Spinal cord (tissue), 10 donors: Measurements from ENCODE around the gene TPP2. TPM values are rescaled to one million over a fixed set of nuclear protein-coding genes. Genes with fewer than 3 reads are reported as not detected.

Experiments
- DNase-seq, 6 donors: peaks; one replicate each; pipeline versions ENCODE4 v3.0.0 to v3.0.0-alpha.2; 2013 to 2015; ENCODE audit warnings: low spot score in 6 of 6, low read depth in 4 of 6
- H3K27ac ChIP-seq: one replicate; pipeline ENCODE4 v1.5.1; 2013; ENCODE audit warnings: low read depth, low read length, control low read depth
- H3K27me3 ChIP-seq: one replicate; pipeline ENCODE4 v1.6.1; 2013; ENCODE audit warnings: low read length; ENCODE audit not compliant: control insufficient read depth, insufficient read depth
- H3K36me3 ChIP-seq: one replicate; pipeline ENCODE4 v1.6.1; 2013; ENCODE audit warnings: low read length; ENCODE audit not compliant: control insufficient read depth, insufficient read depth
- H3K4me1 ChIP-seq: one replicate; pipeline ENCODE4 v1.6.1; 2013; ENCODE audit warnings: low read length; ENCODE audit not compliant: control insufficient read depth, insufficient read depth
- H3K4me3 ChIP-seq: one replicate; pipeline ENCODE4 v1.5.1; 2013; ENCODE audit warnings: low read depth, low read length, control low read depth
- H3K9me3 ChIP-seq: one replicate; pipeline ENCODE4 v1.6.1; 2013; ENCODE audit warnings: low read length; ENCODE audit not compliant: control insufficient read depth, insufficient read depth
- WGBS: methylation state at CpG from one replicate; pipeline ENCODE4 v1.1.5; 2013; ENCODE audit warnings: missing lambda C conversion rate; ENCODE audit not compliant: insufficient coverage; 5-methylcytosine and 5-hydroxymethylcytosine counted together
- polyA plus RNA-seq, 2 donors: library from polyadenylated mRNA; unstranded; fragments of 120-200 nt; gene quantifications; one replicate each; pipeline ENCODE4 v1.2.1, GENCODE V29; 2013; ENCODE audit not compliant: insufficient read length in 2 of 2
- total RNA-seq, 2 donors: library from RNA; depleted of rRNA in 1 of 2; stranded (reverse); fragments of 120-200 nt in 1 of 2; fragments of >200 nt in 1 of 2; gene quantifications; one replicate each; pipeline versions ENCODE4 v1.2.3 to v1.2.4, GENCODE V29; 2013 to 2014
- donor health status: healthy.

The TPP2 gene
- total and polyA plus RNA-seq, 4 donors, result 25.2 to 60.5 (median 45.4) TPM

- Histone ChIP-seq H3K27me3 (no peaks in the 10 kb centered on the region), H3K4me1 (no peaks in the 10 kb centered on the region), H3K36me3 (peaks cover 13% of the 10 kb centered on the region), H3K4me3 (no peak overlapping the region), H3K9me3 (peaks cover 10% of the 10 kb centered on the region), H3K27ac (no peak overlapping the region)
- DNase-seq, result no peak
- 100% methylated on average over 2 of the region's 4 CpGs for WGBS
These were observed 71.1 kb downstream of the TPP2 start for GRCh38 chr13:102667911-102668310.

GRCh38 chr13:102670130-102670529, 73.3 kb downstream of the TPP2 start:
- no peaks in the 10 kb centered on the region for H3K27me3 ChIP-seq
- 75% methylated on average over 4 of the region's 5 CpGs for WGBS
- H3K27ac ChIP-seq, result no peak overlapping the region
- peaks cover 13% of the 10 kb centered on the region for H3K36me3 ChIP-seq
- no peak overlapping the region for H3K4me3 ChIP-seq
- H3K4me1 ChIP-seq, result no peaks in the 10 kb centered on the region
- peaks cover 10% of the 10 kb centered on the region for H3K9me3 ChIP-seq
- no peak for DNase-seq

GRCh38 chr13:102675115-102675514, 78.3 kb downstream of the TPP2 start:
- no peaks in the 10 kb centered on the region for H3K4me1 ChIP-seq
- peaks cover 6% of the 10 kb centered on the region for H3K36me3 ChIP-seq
- DNase-seq, result no peak
- H3K27me3 ChIP-seq, result no peaks in the 10 kb centered on the region
- H3K27ac ChIP-seq, result no peak overlapping the region
- H3K9me3 ChIP-seq, result peaks cover 6% of the 10 kb centered on the region
- no CpG with 5 or more reads among the region's 3 CpGs for WGBS
- no peak overlapping the region for H3K4me3 ChIP-seq

GRCh38 chr13:102677122-102677521, 80.3 kb downstream of the TPP2 start:
- WGBS, result 83% methylated on average over 4 of the region's 4 CpGs
- DNase-seq, result no peak
- Histone ChIP-seq H3K4me1 (no peaks in the 10 kb centered on the region), H3K36me3 (peaks cover 6% of the 10 kb centered on the region), H3K9me3 (no peaks in the 10 kb centered on the region), H3K27me3 (no peaks in the 10 kb centered on the region), H3K27ac (no peak overlapping the region), H3K4me3 (no peak overlapping the region)

GRCh38 chr13:102678339-102679107, 81.7 kb downstream of the TPP2 start:
- no peak for DNase-seq
- no CpG with 5 or more reads among the region's 5 CpGs for WGBS
- no peaks in the 10 kb centered on the region for H3K9me3 ChIP-seq

GRCh38 chr13:102679449-102680132, 82.8 kb downstream of the TPP2 start:
- Histone ChIP-seq H3K9me3 (no peaks in the 10 kb centered on the region), H3K27me3 (no peaks in the 10 kb centered on the region), H3K4me3 (no peak overlapping the region), H3K27ac (no peak overlapping the region), H3K4me1 (no peaks in the 10 kb centered on the region), H3K36me3 (peaks cover 6% of the 10 kb centered on the region)
- no CpG with 5 or more reads among the region's 3 CpGs for WGBS
- no peak for DNase-seq

More at GRCh38 chr13:102678339-102679107, 81.7 kb downstream of the TPP2 start:
- Histone ChIP-seq H3K36me3 (peaks cover 6% of the 10 kb centered on the region), H3K4me1 (no peaks in the 10 kb centered on the region), H3K4me3 (no peak overlapping the region), H3K27ac (no peak overlapping the region), H3K27me3 (no peaks in the 10 kb centered on the region)

GRCh38 chr13:102680133-102680717, 83.4 kb downstream of the TPP2 start:
- no CpG with 5 or more reads among the region's 4 CpGs for WGBS
- Histone ChIP-seq H3K27me3 (no peaks in the 10 kb centered on the region), H3K4me1 (no peaks in the 10 kb centered on the region), H3K27ac (no peak overlapping the region), H3K4me3 (no peak overlapping the region), H3K36me3 (peaks cover 6% of the 10 kb centered on the region), H3K9me3 (no peaks in the 10 kb centered on the region)
- no peak for DNase-seq

- Histone ChIP-seq H3K4me1 (no peaks in the 10 kb centered on the region), H3K27ac (no peak overlapping the region), H3K4me3 (no peak overlapping the region), H3K36me3 (peaks cover 6% of the 10 kb centered on the region), H3K27me3 (no peaks in the 10 kb centered on the region), H3K9me3 (no peaks in the 10 kb centered on the region)
- DNase-seq, result peak in 1 of 6 donors; percentile 49
- 29% methylated on average over 1 of the region's 5 CpGs for WGBS
These were observed 84.3 kb downstream of the TPP2 start for GRCh38 chr13:102680842-102681740.

- WGBS, result 100% methylated on average over 2 of the region's 4 CpGs
- DNase-seq, result peak in 1 of 6 donors; percentile 69
These were observed 85.4 kb downstream of the TPP2 start for GRCh38 chr13:102682211-102682610.

More at GRCh38 chr13:102682211-102682610, 85.4 kb downstream of the TPP2 start:
- Histone ChIP-seq H3K36me3 (peaks cover 3% of the 10 kb centered on the region), H3K9me3 (no peaks in the 10 kb centered on the region), H3K27me3 (no peaks in the 10 kb centered on the region), H3K4me3 (no peak overlapping the region), H3K27ac (no peak overlapping the region), H3K4me1 (no peaks in the 10 kb centered on the region)
